K562 (cell line): Measurements from ENCODE around the gene EMC6. TPM values are rescaled to one million over a fixed set of nuclear protein-coding genes. Genes with fewer than 3 reads are reported as not detected.

Experiments
- ARNT ChIP-seq, 2 experiments: fragments of 450-650 bp; IDR thresholded peaks; 2 replicates each; pipeline ENCODE4 v1.6.1; 2016; ENCODE audit warnings: mild to moderate bottlenecking in 1 of 2
- ETV5 ChIP-seq: sonication (generic); formaldehyde crosslinking; IDR thresholded peaks from 2 replicates; pipeline ENCODE4 v1.4.0; 2020; ENCODE audit warnings: low read depth, mild to moderate bottlenecking, missing genetic modification reagents
- HCFC1 ChIP-seq: IDR thresholded peaks from 2 replicates; pipeline ENCODE4 v1.6.1; 2012; ENCODE audit warnings: low read depth, low read length, improper control_type of control experiment
- HNRNPUL1 ChIP-seq: fragments of 200-400 bp; formaldehyde crosslinking; IDR thresholded peaks from 2 replicates; pipeline ENCODE4 v1.6.1; 2017; ENCODE audit warnings: low read length
- MAFK ChIP-seq: IDR thresholded peaks from 2 replicates; pipeline ENCODE4 v1.6.1; 2011; ENCODE audit warnings: low read length, improper control_type of control experiment
- MAX ChIP-seq: sonication (generic); formaldehyde crosslinking; IDR thresholded peaks from 2 replicates; pipeline ENCODE4 v1.9.0; 2022; ENCODE audit warnings: mild to moderate bottlenecking, missing genetic modification reagents
- RFX1 ChIP-seq: fragments of 450-650 bp; IDR thresholded peaks from 2 replicates; pipeline ENCODE4 v1.6.1; 2016; ENCODE audit warnings: mild to moderate bottlenecking, moderate library complexity
- RFX7 ChIP-seq: fragments of 250-450 bp; sonication (Bioruptor Pico); IDR thresholded peaks from 2 replicates; pipeline ENCODE4 v1.5.1; 2021; ENCODE audit warnings: mild to moderate bottlenecking
- TOE1 ChIP-seq, 2 experiments: fragments of 450-650 bp in 1 of 2; sonication (generic) in 1 of 2; formaldehyde crosslinking in 1 of 2; IDR thresholded peaks; 2 replicates each; pipeline versions ENCODE4 v1.7.1 to v1.8.0; 2016 to 2022; ENCODE audit warnings: borderline replicate concordance in 2 of 2, mild to moderate bottlenecking in 2 of 2, antibody characterized with exemption in 1 of 2, inconsistent platforms in 1 of 2, low read depth in 1 of 2, missing genetic modification reagents in 1 of 2, moderate library complexity in 1 of 2
- ZFP30 ChIP-seq: fragments of 250-450 bp; sonication (Bioruptor Pico); IDR thresholded peaks from 2 replicates; pipeline ENCODE4 v1.8.0; 2022; ENCODE audit warnings: moderate library complexity, mild to moderate bottlenecking, inconsistent platforms, borderline replicate concordance
- ZNF584 ChIP-seq: fragments of 200-800 bp; sonication (Bioruptor generic); IDR thresholded peaks from 2 replicates; pipeline ENCODE4 v1.6.1; 2016; ENCODE audit warnings: low read depth, mild to moderate bottlenecking, missing genetic modification characterization, missing compliant biosample characterization
- polyA plus RNA-seq, 8 experiments: library from polyadenylated mRNA; depleted of rRNA in 4 of 8; stranded (reverse) in 5 of 8; unstranded in 3 of 8; fragments of >200 nt; fragmentation: Nextera tagmentation in 2 of 8; fragmentation: Illumina TruSeq in 1 of 8; extraction: Ambion mirVana in 2 of 8; extraction: Trizol in 1 of 8; gene quantifications; 2 replicates each; pipeline versions ENCODE4 v1.2.1 to v1.2.3, GENCODE V29; 2011 to 2014; ENCODE audit warnings: inconsistent platforms in 1 of 8, missing spikeins in 1 of 8
- total RNA-seq, 7 experiments: library from RNA; depleted of rRNA in 6 of 7; stranded (reverse); fragments of >200 nt in 6 of 7; fragmentation: Illumina TruSeq in 2 of 7; extraction: Trizol in 2 of 7; gene quantifications; 2 replicates each; pipeline versions ENCODE4 v1.2.1 to v1.2.3, GENCODE V29; 2011 to 2021; ENCODE audit warnings: low replicate concordance in 1 of 7

EMC6 gene
- total and polyA plus RNA-seq, 9 of the 15 experiments (the other 6 are each of a cell fraction or from before 2014, with no cell fraction given): 2.9 to 136 (median 24.9) TPM

- TF ChIP-seq ARNT (IDR thresholded peaks at IDR 0.05) (no peak), HNRNPUL1 (no peak), TOE1 (IDR thresholded peaks at IDR 0.05; ENCODE audit: borderline replicate concordance) (peak; percentile 3; the same call in 1 of the 2 replicates), TOE1 (CRISPR knock-in tag; IDR thresholded peaks at IDR 0.05; ENCODE audit: borderline replicate concordance, low read depth) (no peak), ZNF584 (no peak), MAX (CRISPR knock-in tag) (no peak), ETV5 (CRISPR knock-in tag) (no peak), ZFP30 (CRISPR knock-in tag) (no peak), RFX1 (no peak), MAFK (no peak), HCFC1 (no peak), RFX7 (CRISPR knock-in tag) (no peak)
These were observed 33.0 kb upstream of the EMC6 start (continued) for GRCh38 chr17:3635474-3636153.
